GM19351 (cell line): ENCODE measurements around the gene HMGN1.

ENCODE experiments used
- ATAC-seq: cut with Tn5 transposase; IDR thresholded peaks from one replicate; pipeline ENCODE4 v1.9.1; 2021; ENCODE audit warnings: mild to moderate bottlenecking, moderate library complexity; ENCODE audit not compliant: unreplicated experiment

HMGN1 gene

GRCh38 chr21:39311164-39311563, 37.7 kb downstream of the HMGN1 start:
- ATAC-seq, result no peak

GRCh38 chr21:39307466-39307865, 41.4 kb downstream of the HMGN1 start:
- no peak for ATAC-seq

- no peak for ATAC-seq
Observed at GRCh38 chr21:39300587-39300986, 48.3 kb downstream of the HMGN1 start.

- ATAC-seq, result no peak
Observed at GRCh38 chr21:39296891-39297290, 52.0 kb downstream of the HMGN1 start.
